Neuron (in vitro differentiated cells): ENCODE data around the gene DISC1.

Source experiments
- H2AFZ ChIP-seq: one replicate; pipeline ENCODE4 v1.6.1; 2013; ENCODE audit warnings: low read depth, mild to moderate bottlenecking, inconsistent platforms, low read length, moderate library complexity
- H3K27me3 ChIP-seq: one replicate; pipeline ENCODE4 v1.6.1; 2013; ENCODE audit warnings: low read length; ENCODE audit not compliant: insufficient read depth
- H3K36me3 ChIP-seq: one replicate; pipeline ENCODE4 v1.6.1; 2013; ENCODE audit warnings: low read length; ENCODE audit not compliant: insufficient read depth
- H3K4me1 ChIP-seq: one replicate; pipeline ENCODE4 v1.6.1; 2013; ENCODE audit warnings: low read length; ENCODE audit not compliant: insufficient read depth
- H3K4me3 ChIP-seq: 2 replicates; pipeline ENCODE4 v1.5.1; 2013; ENCODE audit warnings: mild to moderate bottlenecking, low read length, moderate library complexity
- H3K9me3 ChIP-seq: one replicate; pipeline ENCODE4 v1.6.1; 2013; ENCODE audit warnings: low read length

DISC1 gene

GRCh38 chr1:231803353-231803752 lies 176.8 kb downstream of the DISC1 start:
- no peak overlapping the region for H3K4me3 ChIP-seq
- peaks cover 4% of the 10 kb centered on the region for H3K9me3 ChIP-seq
- no peaks in the 10 kb centered on the region for H3K36me3 ChIP-seq
- no peaks in the 10 kb centered on the region for H3K27me3 ChIP-seq
- H2AFZ ChIP-seq = no peak overlapping the region
- no peaks in the 10 kb centered on the region for H3K4me1 ChIP-seq

GRCh38 chr1:231806623-231807495 lies 180.3 kb downstream of the DISC1 start:
- Histone ChIP-seq H3K27me3 (no peaks in the 10 kb centered on the region), H2AFZ (no peak overlapping the region), H3K36me3 (no peaks in the 10 kb centered on the region), H3K4me3 (no peak overlapping the region), H3K4me1 (no peaks in the 10 kb centered on the region), H3K9me3 (peaks cover 7% of the 10 kb centered on the region)

- no peaks in the 10 kb centered on the region for H3K4me1 ChIP-seq
- no peaks in the 10 kb centered on the region for H3K36me3 ChIP-seq
- peaks cover 7% of the 10 kb centered on the region for H3K9me3 ChIP-seq
These were observed 181.0 kb downstream of the DISC1 start for GRCh38 chr1:231807541-231807940.

GRCh38 chr1:231808116-231808515 lies 181.5 kb downstream of the DISC1 start:
- Histone ChIP-seq H3K4me3 (no peak overlapping the region), H3K36me3 (no peaks in the 10 kb centered on the region), H3K9me3 (peaks cover 7% of the 10 kb centered on the region), H3K4me1 (no peaks in the 10 kb centered on the region), H2AFZ (no peak overlapping the region), H3K27me3 (no peaks in the 10 kb centered on the region)

More at GRCh38 chr1:231807541-231807940, 181.0 kb downstream of the DISC1 start:
- Histone ChIP-seq H2AFZ (no peak overlapping the region), H3K27me3 (no peaks in the 10 kb centered on the region), H3K4me3 (no peak overlapping the region)

- H3K9me3 ChIP-seq = peaks cover 7% of the 10 kb centered on the region
- no peaks in the 10 kb centered on the region for H3K27me3 ChIP-seq
- no peaks in the 10 kb centered on the region for H3K36me3 ChIP-seq
- no peak overlapping the region for H2AFZ ChIP-seq
- H3K4me1 ChIP-seq = no peaks in the 10 kb centered on the region
- no peak overlapping the region for H3K4me3 ChIP-seq
These were observed 182.4 kb downstream of the DISC1 start for GRCh38 chr1:231808990-231809389.

- Histone ChIP-seq H3K4me1 (no peaks in the 10 kb centered on the region), H3K27me3 (no peaks in the 10 kb centered on the region), H3K4me3 (no peak overlapping the region), H2AFZ (no peak overlapping the region), H3K9me3 (peaks cover 7% of the 10 kb centered on the region), H3K36me3 (no peaks in the 10 kb centered on the region)
These were observed 183.8 kb downstream of the DISC1 start for GRCh38 chr1:231810415-231810814.

- Histone ChIP-seq H3K36me3 (no peaks in the 10 kb centered on the region), H3K9me3 (no peaks in the 10 kb centered on the region), H3K4me3 (no peak overlapping the region), H3K27me3 (no peaks in the 10 kb centered on the region), H2AFZ (no peak overlapping the region), H3K4me1 (no peaks in the 10 kb centered on the region)
These were observed 187.4 kb downstream of the DISC1 start for GRCh38 chr1:231814021-231814420.

GRCh38 chr1:231814521-231814920 lies 187.9 kb downstream of the DISC1 start:
- no peak overlapping the region for H3K4me3 ChIP-seq
- H2AFZ ChIP-seq = no peak overlapping the region
- no peaks in the 10 kb centered on the region for H3K36me3 ChIP-seq
- H3K9me3 ChIP-seq = no peaks in the 10 kb centered on the region
- H3K4me1 ChIP-seq = no peaks in the 10 kb centered on the region
- no peaks in the 10 kb centered on the region for H3K27me3 ChIP-seq

GRCh38 chr1:231817801-231818200 lies 191.2 kb downstream of the DISC1 start:
- Histone ChIP-seq H3K9me3 (no peaks in the 10 kb centered on the region), H3K4me3 (no peak overlapping the region), H3K4me1 (peaks cover 2% of the 10 kb centered on the region), H3K27me3 (no peaks in the 10 kb centered on the region), H3K36me3 (no peaks in the 10 kb centered on the region), H2AFZ (no peak overlapping the region)

- Histone ChIP-seq H3K27me3 (no peaks in the 10 kb centered on the region), H3K36me3 (no peaks in the 10 kb centered on the region), H3K4me1 (peaks cover 2% of the 10 kb centered on the region), H3K9me3 (no peaks in the 10 kb centered on the region), H3K4me3 (no peak overlapping the region), H2AFZ (no peak overlapping the region)
These were observed 191.7 kb downstream of the DISC1 start for GRCh38 chr1:231818337-231818736.

- Histone ChIP-seq H3K9me3 (no peaks in the 10 kb centered on the region), H3K27me3 (no peaks in the 10 kb centered on the region), H3K36me3 (no peaks in the 10 kb centered on the region), H2AFZ (no peak overlapping the region), H3K4me1 (peaks cover 2% of the 10 kb centered on the region), H3K4me3 (no peak overlapping the region)
These were observed 194.7 kb downstream of the DISC1 start for GRCh38 chr1:231821281-231821680.

GRCh38 chr1:231822041-231822440 lies 195.5 kb downstream of the DISC1 start:
- Histone ChIP-seq H3K9me3 (no peaks in the 10 kb centered on the region), H3K4me3 (no peak overlapping the region), H3K27me3 (no peaks in the 10 kb centered on the region), H3K4me1 (peaks cover 2% of the 10 kb centered on the region), H3K36me3 (no peaks in the 10 kb centered on the region), H2AFZ (no peak overlapping the region)

GRCh38 chr1:231826566-231826965 lies 200.0 kb downstream of the DISC1 start:
- no peaks in the 10 kb centered on the region for H3K27me3 ChIP-seq
- no peak overlapping the region for H3K4me3 ChIP-seq
- no peaks in the 10 kb centered on the region for H3K9me3 ChIP-seq
- no peaks in the 10 kb centered on the region for H3K36me3 ChIP-seq
- no peak overlapping the region for H2AFZ ChIP-seq
- H3K4me1 ChIP-seq = no peaks in the 10 kb centered on the region
